Measurements from ENCODE around the gene ZFAND3. TPM values are rescaled to one million over a fixed set of nuclear protein-coding genes. Genes with fewer than 3 reads are reported as not detected.

Gene ZFAND3
- total and polyA plus RNA-seq, 2 experiments from 2014 or later: 16.9 to 28.2 TPM

DNA sequence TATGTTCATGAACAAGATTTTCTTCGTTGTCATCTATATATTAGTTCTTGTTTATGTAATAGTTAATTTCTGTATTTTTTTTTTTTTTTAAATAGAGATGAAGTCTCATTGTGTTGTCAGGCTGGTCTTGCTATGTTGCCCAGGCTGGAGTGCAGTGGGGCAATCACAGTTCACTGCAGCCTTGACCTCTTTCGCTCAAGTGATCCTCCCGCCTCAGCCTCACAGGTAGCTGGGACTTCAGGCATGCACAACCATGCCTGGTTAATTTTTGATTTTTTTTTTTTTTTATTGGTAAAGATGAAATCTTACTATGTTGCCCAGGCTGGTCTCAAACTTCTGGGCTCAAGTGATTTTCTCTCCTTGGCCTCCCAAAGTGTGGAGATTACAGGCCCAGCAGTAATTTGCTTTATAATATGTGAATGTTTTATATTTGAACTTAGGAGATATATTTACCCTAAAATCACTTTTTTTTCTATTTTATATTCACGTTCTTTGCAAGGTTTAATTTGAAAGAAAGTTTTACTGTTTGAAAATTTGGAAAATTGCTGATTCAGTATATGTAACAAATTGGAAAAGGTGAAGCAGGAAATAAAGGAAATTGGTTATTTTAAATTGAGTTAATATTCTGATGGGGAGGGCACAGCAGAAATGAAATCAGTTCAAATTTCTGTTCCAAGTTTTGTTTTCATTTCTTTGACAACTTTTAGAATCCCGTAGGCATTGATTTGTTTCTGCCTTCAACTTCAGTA lies 56.2 kb downstream of the ZFAND3 start:
- TF ChIP-seq NANOG (IDR thresholded peaks at IDR 0.05; ENCODE audit: borderline replicate concordance) (no peak), POLR2AphosphoS5 (IDR thresholded peaks at IDR 0.05; ENCODE audit: low read depth) (no peak), JUNB (IDR thresholded peaks at IDR 0.05; ENCODE audit: unreplicated experiment) (no peak), EZH2phosphoT487 (IDR thresholded peaks at IDR 0.05; ENCODE audit: unreplicated experiment) (no peak), STAT1 (IDR thresholded peaks at IDR 0.05; ENCODE audit: unreplicated experiment) (no peak), CREB1 (CRISPR knock-in tag; IDR thresholded peaks at IDR 0.05; ENCODE audit: low read depth) (no peak), ZNF331 (CRISPR knock-in tag; IDR thresholded peaks at IDR 0.05; ENCODE audit: low read depth) (no peak), ZNF114 (CRISPR knock-in tag; IDR thresholded peaks at IDR 0.05) (no peak)
- TF ChIP-seq, protein P1, sequence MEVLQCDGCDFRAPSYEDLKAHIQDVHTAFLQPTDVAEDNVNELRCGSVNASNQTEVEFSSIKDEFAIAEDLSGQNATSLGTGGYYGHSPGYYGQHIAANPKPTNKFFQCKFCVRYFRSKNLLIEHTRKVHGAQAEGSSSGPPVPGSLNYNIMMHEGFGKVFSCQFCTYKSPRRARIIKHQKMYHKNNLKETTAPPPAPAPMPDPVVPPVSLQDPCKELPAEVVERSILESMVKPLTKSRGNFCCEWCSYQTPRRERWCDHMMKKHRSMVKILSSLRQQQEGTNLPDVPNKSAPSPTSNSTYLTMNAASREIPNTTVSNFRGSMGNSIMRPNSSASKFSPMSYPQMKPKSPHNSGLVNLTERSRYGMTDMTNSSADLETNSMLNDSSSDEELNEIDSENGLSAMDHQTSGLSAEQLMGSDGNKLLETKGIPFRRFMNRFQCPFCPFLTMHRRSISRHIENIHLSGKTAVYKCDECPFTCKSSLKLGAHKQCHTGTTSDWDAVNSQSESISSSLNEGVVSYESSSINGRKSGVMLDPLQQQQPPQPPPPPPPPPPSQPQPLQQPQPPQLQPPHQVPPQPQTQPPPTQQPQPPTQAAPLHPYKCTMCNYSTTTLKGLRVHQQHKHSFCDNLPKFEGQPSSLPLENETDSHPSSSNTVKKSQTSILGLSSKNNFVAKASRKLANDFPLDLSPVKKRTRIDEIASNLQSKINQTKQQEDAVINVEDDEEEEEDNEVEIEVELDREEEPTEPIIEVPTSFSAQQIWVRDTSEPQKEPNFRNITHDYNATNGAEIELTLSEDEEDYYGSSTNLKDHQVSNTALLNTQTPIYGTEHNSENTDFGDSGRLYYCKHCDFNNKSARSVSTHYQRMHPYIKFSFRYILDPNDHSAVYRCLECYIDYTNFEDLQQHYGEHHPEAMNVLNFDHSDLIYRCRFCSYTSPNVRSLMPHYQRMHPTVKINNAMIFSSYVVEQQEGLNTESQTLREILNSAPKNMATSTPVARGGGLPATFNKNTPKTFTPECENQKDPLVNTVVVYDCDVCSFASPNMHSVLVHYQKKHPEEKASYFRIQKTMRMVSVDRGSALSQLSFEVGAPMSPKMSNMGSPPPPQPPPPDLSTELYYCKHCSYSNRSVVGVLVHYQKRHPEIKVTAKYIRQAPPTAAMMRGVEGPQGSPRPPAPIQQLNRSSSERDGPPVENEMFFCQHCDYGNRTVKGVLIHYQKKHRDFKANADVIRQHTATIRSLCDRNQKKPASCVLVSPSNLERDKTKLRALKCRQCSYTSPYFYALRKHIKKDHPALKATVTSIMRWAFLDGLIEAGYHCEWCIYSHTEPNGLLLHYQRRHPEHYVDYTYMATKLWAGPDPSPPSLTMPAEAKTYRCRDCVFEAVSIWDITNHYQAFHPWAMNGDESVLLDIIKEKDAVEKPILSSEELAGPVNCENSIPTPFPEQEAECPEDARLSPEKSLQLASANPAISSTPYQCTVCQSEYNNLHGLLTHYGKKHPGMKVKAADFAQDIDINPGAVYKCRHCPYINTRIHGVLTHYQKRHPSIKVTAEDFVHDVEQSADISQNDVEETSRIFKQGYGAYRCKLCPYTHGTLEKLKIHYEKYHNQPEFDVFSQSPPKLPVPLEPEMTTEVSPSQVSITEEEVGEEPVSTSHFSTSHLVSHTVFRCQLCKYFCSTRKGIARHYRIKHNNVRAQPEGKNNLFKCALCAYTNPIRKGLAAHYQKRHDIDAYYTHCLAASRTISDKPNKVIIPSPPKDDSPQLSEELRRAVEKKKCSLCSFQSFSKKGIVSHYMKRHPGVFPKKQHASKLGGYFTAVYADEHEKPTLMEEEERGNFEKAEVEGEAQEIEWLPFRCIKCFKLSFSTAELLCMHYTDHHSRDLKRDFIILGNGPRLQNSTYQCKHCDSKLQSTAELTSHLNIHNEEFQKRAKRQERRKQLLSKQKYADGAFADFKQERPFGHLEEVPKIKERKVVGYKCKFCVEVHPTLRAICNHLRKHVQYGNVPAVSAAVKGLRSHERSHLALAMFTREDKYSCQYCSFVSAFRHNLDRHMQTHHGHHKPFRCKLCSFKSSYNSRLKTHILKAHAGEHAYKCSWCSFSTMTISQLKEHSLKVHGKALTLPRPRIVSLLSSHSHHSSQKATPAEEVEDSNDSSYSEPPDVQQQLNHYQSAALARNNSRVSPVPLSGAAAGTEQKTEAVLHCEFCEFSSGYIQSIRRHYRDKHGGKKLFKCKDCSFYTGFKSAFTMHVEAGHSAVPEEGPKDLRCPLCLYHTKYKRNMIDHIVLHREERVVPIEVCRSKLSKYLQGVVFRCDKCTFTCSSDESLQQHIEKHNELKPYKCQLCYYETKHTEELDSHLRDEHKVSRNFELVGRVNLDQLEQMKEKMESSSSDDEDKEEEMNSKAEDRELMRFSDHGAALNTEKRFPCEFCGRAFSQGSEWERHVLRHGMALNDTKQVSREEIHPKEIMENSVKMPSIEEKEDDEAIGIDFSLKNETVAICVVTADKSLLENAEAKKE (CRISPR knock-in tag; IDR thresholded peaks at IDR 0.05): no peak
- TF ChIP-seq, protein P2, sequence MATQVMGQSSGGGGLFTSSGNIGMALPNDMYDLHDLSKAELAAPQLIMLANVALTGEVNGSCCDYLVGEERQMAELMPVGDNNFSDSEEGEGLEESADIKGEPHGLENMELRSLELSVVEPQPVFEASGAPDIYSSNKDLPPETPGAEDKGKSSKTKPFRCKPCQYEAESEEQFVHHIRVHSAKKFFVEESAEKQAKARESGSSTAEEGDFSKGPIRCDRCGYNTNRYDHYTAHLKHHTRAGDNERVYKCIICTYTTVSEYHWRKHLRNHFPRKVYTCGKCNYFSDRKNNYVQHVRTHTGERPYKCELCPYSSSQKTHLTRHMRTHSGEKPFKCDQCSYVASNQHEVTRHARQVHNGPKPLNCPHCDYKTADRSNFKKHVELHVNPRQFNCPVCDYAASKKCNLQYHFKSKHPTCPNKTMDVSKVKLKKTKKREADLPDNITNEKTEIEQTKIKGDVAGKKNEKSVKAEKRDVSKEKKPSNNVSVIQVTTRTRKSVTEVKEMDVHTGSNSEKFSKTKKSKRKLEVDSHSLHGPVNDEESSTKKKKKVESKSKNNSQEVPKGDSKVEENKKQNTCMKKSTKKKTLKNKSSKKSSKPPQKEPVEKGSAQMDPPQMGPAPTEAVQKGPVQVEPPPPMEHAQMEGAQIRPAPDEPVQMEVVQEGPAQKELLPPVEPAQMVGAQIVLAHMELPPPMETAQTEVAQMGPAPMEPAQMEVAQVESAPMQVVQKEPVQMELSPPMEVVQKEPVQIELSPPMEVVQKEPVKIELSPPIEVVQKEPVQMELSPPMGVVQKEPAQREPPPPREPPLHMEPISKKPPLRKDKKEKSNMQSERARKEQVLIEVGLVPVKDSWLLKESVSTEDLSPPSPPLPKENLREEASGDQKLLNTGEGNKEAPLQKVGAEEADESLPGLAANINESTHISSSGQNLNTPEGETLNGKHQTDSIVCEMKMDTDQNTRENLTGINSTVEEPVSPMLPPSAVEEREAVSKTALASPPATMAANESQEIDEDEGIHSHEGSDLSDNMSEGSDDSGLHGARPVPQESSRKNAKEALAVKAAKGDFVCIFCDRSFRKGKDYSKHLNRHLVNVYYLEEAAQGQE (IDR thresholded peaks at IDR 0.05; ENCODE audit: unreplicated experiment): no peak
- TF ChIP-seq, protein P3, sequence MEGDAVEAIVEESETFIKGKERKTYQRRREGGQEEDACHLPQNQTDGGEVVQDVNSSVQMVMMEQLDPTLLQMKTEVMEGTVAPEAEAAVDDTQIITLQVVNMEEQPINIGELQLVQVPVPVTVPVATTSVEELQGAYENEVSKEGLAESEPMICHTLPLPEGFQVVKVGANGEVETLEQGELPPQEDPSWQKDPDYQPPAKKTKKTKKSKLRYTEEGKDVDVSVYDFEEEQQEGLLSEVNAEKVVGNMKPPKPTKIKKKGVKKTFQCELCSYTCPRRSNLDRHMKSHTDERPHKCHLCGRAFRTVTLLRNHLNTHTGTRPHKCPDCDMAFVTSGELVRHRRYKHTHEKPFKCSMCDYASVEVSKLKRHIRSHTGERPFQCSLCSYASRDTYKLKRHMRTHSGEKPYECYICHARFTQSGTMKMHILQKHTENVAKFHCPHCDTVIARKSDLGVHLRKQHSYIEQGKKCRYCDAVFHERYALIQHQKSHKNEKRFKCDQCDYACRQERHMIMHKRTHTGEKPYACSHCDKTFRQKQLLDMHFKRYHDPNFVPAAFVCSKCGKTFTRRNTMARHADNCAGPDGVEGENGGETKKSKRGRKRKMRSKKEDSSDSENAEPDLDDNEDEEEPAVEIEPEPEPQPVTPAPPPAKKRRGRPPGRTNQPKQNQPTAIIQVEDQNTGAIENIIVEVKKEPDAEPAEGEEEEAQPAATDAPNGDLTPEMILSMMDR (conservative IDR thresholded peaks at IDR 0.05; ENCODE audit: low read depth in 2 of 2): no peak
- TF ChIP-seq, protein P4, sequence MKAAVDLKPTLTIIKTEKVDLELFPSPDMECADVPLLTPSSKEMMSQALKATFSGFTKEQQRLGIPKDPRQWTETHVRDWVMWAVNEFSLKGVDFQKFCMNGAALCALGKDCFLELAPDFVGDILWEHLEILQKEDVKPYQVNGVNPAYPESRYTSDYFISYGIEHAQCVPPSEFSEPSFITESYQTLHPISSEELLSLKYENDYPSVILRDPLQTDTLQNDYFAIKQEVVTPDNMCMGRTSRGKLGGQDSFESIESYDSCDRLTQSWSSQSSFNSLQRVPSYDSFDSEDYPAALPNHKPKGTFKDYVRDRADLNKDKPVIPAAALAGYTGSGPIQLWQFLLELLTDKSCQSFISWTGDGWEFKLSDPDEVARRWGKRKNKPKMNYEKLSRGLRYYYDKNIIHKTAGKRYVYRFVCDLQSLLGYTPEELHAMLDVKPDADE (IDR thresholded peaks at IDR 0.05): no peak
- no peaks in the 10 kb centered on the region for H3K9me2 ChIP-seq (ENCODE audit: insufficient read depth)
- no peak overlapping the region for H3K27ac Mint-ChIP-seq
- H3K4me3 Mint-ChIP-seq: no peak overlapping the region
- no peaks in the 10 kb centered on the region for H3F3A ChIP-seq (replicated peaks; ENCODE audit: low read depth)
- DNase-seq (ENCODE audit: low spot score): no peak
- peaks cover 25% of the 10 kb centered on the region for H3K4me1 ChIP-seq (ENCODE audit: insufficient read depth)
- H3K4me3 ChIP-seq: no peak overlapping the region
- ATAC-seq: no peak
- no peaks in the 10 kb centered on the region for H3K27me3 Mint-ChIP-seq (ENCODE audit: insufficient read depth, low read depth, poor library complexity)
- H3K4me1 Mint-ChIP-seq: peaks cover 36% of the 10 kb centered on the region
- no peak overlapping the region for H2AFZ ChIP-seq
- no peak overlapping the region for H3K4me2 ChIP-seq
- no peaks in the 10 kb centered on the region; the same call in 2 of the 3 replicates for H3K9me3 Mint-ChIP-seq
- no peaks in the 10 kb centered on the region for H3K27me3 ChIP-seq (ENCODE audit: insufficient read depth)
- peaks cover 31% of the 10 kb centered on the region for H4K20me1 ChIP-seq (replicated peaks; ENCODE audit: insufficient read depth)
- peaks cover 99% of the 10 kb centered on the region for H3K79me2 ChIP-seq (replicated peaks; ENCODE audit: insufficient read depth)
- H3K27ac ChIP-seq (ENCODE audit: low read depth): no peak overlapping the region; the same call in 1 of the 2 replicates
- no peaks in the 10 kb centered on the region for H3K36me3 ChIP-seq (ENCODE audit: insufficient read depth)
- H3K36me3 Mint-ChIP-seq (ENCODE audit: low read depth): no peaks in the 10 kb centered on the region; the same call in 2 of the 3 replicates

Measured in GM23338 (cell line).